ENCODE results near the gene PSMB3.

The PSMB3 gene

DNA sequence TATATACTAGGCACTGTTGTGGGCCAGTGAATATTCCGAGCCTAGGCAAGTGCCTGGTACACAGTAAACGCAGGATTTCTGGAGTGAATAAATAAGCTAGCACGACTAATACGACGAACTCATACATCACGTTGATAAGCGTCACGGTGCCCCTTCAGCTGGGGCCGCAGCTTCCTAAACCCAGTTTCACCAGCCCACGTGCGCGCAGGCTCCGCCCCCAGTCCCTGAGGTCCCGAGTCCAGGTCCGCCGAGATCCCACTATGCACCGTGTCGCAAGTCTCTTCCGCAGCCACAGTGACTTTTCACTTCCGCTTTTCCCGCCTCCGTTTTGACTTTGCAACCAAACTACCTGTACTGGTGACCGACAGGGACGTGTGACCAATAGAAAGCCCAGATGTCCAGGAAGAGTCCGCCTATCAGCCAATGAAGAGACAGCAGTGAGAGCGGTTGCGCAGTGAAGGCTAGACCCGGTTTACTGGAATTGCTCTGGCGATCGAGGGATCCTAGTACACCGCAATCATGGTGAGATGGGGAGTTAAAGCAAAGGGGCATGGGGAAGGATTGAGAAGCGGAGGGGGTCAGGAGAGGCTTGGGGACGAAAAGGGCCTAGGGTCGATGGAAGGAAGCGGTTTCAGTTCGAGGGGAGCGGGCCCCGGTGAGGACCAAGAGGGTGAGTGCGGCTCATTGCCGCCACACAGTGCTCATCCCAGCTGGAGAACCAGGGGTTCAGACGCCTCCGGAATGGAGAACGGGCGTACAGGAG lies at the start of gene PSMB3:
Gene PSMB3 (plus strand): TSS at position 434 of the 763 bp plus-strand sequence. CDS start 86 bp downstream, at position 520.
- peak; percentile 95 to 97 (median 97) for DNase-seq (ENCODE audit: low read depth in 2 of 3, low spot score in 1 of 3)

DNA sequence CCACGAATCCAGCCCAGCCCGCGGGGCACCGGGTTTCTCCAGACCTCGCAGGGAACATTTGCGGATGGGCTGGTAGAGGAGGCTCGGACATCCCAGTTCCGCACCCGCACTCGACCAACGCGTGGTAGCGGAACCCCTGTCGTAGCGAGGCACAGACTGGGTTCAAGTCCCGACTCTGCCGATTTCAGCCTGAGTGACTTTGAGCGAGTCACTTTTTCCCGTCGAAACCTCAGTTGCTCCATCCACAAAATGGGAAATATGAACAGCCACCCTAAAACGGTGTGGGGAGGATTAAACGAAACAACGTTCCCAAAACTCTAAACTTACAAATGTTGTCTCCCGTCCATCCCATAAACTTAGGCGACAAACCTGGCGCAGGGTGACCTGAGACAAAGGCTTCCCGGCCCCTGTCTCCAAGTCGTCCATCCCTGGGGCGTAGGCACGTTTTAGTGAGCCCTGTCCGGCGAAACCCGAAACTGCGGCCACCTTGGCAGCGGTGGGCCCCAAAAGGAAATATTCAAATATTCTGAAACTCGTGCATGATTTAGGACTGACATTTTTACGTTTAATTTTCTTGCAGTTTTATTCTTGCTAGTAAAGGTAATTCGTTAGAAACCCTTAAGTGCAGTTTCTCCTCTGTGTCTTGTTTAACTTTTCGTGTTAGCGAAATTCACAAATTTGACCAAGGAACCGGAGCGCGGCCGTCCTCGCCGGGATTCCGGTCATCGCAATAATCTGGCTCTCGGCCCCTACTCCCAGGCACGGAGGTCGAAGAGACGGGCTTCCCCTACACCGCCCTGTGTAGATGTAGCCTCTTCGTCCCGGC lies 49.4 kb upstream of the PSMB3 start:
- peak in 1 of 3 donors; percentile 34 for DNase-seq (ENCODE audit: low read depth in 2 of 3, low spot score in 1 of 3)

DNA sequence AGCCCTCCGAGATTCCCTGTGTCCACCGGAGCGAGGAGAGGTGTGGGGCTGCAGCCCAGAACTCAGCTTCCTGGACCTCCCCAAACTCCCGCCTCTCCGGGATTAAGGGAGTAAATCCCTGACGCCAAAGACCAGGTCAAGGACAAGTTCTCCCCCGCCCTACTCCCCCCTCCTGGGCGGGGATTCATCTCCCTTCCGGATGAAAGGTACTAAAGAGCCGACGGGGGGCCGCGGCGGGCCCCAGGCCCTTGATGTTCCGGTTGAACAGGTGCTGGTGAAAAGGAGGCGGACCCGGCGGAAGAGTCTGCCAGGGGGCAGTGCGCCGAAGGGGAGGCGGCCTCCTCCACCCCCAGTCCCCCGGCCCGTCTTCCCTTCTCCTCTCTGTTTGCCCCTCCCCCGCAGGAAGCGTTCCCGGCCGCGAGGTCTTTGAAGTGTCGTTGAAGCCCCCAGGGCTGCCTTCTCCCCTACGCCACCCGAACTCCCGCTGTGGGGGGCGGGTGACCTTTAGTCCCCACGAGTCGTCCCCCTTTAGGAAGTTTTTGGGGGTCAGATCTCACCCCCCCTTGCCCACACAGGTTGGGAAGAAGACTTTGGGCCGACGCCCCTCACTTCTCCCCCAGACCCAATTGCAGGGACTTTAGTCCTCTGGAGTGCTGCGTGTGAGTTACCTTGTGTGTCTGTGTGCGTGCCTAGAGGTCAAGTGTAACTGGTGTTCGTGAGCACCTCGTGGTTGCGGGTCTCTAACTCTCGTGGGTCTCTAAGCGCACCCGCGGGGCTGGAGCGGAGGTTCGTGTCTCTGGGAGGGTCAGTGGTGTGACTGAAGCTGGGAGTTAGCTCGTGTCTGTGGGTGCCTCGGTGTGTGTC lies 48.6 kb upstream of the PSMB3 start:
- DNase-seq (ENCODE audit: low read depth in 2 of 3, low spot score in 1 of 3), result peak; percentile 75 to 86 (median 84)

DNA sequence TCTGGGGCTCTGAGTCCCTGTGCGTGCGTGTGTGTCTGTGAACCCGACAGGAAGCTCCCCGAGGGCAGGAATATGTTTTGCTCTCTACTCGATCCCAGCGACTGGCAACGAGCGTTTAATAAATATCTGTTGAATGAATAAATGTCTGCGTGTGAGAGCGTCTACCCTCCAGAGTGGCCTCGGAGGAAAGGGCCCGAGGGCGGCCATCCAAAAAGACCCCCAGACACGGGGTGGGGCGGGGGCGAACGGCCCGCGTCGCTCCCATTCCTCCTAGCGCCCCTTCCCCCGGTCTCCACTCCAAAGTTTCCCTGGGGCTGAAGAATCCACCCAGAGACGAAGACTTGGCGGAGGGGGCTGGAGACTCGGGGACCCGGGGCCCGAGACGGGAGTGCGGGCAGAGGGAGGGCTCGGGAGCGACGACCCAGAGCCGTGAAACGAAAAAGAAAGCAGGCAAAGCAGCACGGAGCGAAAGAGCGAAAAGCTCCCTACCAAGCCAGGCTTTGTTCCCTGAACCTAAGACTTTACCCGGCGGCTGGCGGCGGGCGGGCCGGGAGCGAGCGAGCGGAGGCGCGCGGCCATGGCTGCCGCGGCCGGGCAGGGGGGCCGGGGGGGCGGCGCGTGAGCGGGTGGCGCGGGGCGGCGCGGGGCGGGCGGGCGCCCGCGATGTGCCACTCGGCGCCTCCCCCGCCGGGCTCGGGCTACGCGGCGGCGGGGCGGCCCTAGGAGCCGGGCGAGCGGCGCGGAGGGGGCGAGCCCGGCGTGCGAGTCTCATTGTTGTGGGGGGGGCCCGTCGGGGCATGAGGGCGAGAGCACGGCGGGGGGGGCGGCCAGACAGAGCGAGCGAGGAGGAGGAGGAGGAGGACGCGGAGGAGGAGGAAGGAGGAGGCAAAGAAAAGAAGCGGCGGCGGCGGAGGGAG lies 47.7 kb upstream of the PSMB3 start, which contains the start of gene MLLT6:
Gene MLLT6 (plus strand): TSS at position 668 of the 917 bp plus-strand sequence. CDS start 360 bp downstream, outside the sequence.
- DNase-seq (ENCODE audit: low read depth in 2 of 3, low spot score in 1 of 3), result peak in 1 of 3 donors; percentile 66

DNA sequence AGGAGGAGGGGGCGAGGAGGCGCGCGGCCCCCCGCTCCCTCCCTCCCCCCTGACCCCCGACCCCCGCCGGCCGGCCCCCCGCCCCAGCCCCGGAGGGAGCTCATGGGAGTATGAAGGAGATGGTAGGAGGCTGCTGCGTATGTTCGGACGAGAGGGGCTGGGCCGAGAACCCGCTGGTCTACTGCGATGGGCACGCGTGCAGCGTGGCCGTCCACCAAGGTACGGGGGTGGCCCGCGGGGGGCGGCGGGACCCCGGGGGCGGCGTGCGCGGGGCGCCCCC lies 47.1 kb upstream of the PSMB3 start:
- no peak for DNase-seq (ENCODE audit: low read depth in 2 of 3, low spot score in 1 of 3)

DNA sequence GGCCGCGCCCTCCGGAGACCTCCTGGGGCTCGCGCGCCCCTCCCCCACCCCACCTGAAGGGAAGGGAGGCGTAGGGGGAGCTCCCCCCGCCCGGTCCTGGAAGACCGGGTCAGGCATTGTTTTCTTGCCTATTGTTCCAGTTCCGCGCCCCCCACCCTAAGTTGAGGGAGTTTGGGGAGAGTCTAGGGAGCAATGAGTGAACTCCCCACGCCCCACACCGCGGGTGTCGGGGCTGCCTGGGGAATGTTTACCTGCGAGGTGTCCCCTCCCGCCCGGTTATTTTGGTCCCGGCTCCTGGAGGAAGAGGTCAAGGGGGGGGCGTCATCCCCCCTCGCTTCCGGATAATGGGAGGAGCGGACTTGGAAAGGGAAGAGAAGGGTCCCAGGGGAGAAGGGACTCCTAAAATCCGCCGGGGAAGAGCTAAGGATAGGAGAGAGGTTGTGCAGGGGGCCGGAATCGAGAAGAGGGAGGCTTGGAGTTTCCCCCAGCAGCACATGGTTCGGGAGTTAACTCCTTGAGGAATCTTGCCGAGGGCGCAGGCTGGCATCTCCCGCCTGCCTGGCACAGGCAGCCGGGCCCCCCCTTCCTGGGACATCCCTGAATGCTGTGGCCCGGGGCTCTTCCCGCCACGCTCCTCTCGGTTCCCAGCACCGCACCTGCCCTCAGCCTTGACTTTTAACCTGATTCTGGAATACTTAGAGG lies 46.6 kb upstream of the PSMB3 start:
- peak in 1 of 3 donors; percentile 32 for DNase-seq (ENCODE audit: low read depth in 2 of 3, low spot score in 1 of 3)

DNA sequence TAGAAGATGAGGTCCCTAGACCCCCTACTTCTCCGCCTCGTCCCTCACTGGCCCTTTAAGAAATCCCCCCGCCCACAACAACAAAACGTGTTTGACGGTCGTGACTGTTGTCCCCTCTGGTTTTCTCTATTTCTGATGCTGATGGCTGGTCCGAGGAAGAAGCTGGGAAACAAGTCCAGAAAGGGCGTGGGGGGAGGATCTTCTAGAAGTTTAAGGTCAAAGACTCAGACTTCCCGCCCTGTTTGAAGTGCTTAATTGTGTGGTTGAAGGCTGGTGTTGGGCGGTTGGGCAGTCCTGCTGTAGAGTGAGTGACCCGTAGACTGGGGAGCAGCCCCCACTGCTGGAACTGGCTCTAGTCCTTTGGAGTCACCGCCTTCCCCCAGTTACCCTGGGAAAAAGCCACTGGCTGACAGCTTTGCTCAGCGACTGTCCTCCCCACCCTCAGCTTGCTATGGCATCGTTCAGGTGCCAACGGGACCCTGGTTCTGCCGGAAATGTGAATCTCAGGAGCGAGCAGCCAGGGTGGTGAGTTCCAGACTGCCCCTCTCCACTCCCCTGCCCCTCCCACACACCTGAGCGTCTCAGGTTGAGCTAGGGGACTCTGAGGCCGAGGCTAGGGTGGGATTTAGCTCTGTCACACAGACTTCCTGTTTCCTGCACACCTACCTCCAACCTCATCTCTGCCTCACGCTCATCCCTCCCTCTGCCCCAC lies 45.9 kb upstream of the PSMB3 start:
- DNase-seq (ENCODE audit: low read depth in 2 of 3, low spot score in 1 of 3), result no peak

DNA sequence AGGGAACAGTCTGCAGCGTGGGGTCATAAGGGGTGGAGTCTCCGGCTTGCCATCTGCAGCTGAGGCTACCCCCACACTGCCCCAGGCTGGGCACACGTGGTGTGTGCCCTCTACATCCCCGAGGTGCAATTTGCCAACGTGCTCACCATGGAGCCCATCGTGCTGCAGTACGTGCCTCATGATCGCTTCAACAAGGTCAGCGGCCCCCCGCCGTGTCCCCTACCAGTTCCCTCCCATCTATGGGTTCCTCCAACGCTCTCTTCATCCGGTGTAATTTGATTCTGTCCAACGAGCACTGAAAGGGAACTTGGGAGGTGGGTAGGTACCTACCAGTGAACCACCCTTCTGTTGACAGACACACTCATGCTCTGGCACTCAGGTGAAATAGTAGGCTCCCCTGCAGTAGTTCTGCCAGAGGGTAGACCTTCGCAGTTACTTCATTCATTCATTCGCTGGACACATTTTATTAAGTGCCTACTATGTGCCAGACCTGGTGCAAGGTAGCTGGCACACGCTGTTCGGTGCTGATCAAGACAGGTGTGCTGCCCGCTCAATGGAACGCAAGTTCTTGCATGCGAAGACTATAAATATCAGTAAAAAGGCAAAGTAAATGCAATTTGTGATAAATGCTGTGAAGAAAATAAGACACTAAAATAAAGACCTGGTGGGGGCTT lies 44.7 kb upstream of the PSMB3 start:
- DNase-seq (ENCODE audit: low read depth in 2 of 3, low spot score in 1 of 3), result no peak

DNA sequence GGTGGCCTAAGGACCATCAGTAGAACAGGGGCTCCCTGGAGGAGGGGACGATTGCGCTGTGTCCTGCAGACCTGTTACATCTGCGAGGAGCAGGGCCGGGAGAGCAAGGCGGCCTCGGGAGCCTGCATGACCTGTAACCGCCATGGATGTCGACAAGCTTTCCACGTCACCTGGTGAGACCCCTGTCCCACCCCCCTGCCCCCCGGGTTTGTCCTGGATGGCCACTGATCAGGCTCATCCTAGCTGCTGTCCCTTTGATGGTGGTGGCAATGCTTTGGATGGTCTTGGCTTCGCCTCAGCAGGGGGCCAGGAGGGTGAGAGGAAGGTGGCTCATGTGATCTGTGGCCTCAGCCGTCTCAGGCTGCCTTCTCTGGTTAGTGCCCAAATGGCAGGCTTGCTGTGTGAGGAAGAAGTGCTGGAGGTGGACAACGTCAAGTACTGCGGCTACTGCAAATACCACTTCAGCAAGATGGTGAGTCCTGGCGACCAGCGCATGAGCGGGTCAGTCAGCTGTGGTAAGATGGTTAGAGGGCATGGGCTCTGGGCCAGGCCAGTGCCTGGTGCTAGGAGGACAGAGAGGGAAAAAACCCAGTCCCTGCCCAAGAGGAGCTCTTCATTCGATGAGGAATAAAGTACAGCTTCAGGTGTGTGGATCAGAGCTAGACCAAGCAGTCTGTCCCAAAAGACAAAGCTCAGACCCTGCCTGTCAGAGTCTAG lies 43.3 kb upstream of the PSMB3 start:
- no peak for DNase-seq (ENCODE audit: low read depth in 2 of 3, low spot score in 1 of 3)

DNA sequence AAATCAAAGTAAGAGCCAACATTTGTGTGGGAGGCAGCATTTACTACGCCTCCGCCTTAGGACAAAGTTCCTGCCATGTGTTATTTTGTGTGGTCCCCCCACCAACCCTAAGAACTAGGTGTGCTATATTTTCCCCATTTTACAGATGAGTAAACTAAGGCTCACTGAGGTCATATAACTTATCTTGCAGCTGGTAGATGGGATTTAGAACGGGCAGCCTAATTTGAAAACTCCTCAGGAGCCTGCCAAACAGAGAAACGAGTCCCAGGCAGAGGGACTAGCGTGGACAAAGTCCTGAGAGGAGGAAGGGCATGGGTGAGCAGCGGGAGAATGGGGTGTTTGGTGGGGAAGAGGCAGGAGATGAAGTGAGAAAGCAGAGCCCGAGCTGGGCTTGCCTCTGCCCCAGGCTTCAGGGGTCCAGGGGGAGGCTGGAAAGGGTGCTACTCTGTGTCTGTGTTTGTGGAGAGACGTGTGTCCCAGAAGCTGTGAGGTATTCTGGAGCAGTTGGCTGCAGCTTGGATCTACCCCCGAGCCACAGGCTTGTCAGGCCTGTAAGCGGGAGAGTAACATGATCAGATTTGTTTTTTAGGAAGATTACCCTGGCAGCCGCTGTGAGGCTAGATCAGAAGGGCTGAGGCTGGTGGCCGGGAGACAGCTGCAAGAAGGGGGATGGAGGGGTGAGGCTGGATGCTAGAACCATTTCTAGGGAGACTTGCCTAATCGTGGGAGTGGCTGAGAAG lies 42.5 kb upstream of the PSMB3 start:
- no peak for DNase-seq (ENCODE audit: low read depth in 2 of 3, low spot score in 1 of 3)

DNA sequence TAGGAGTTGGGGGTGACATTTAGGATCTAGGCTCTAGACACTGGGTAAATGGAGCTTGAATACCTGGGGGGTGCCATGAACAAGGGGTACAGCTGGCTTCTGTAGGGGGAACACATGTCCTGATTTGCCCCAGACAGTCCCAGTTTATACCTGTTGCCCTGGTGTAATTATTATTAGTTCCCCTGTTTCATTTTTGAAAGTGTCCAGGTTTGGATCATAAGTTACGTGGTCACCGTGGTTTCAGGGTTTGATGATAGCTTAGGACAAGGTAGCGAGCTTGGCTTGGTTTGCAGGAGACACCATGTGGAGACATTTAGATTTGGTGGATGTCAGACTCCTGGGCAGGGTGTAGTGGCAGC lies 42.0 kb upstream of the PSMB3 start:
- DNase-seq (ENCODE audit: low read depth in 2 of 3, low spot score in 1 of 3), result no peak

DNA sequence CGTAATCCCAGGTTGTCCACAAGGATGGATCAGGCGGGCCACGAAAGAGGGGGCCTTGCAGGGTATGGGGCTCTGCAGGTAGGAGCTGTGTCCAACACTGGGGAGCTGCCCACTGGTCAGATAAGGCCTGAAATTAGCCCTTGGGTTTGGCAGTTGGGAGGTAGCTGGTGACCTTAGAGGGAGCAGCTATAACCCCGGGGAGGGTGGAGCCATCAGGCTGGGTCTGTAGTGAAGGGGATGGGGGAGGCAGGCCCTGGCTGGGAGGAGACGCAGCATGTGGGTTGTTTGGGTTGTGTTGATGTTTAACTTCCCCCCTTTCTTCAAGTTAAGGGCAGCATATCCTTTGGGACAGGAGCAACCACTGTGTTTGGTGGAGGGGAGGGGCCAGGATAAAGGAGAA lies 41.6 kb upstream of the PSMB3 start:
- DNase-seq (ENCODE audit: low read depth in 2 of 3, low spot score in 1 of 3), result no peak

DNA sequence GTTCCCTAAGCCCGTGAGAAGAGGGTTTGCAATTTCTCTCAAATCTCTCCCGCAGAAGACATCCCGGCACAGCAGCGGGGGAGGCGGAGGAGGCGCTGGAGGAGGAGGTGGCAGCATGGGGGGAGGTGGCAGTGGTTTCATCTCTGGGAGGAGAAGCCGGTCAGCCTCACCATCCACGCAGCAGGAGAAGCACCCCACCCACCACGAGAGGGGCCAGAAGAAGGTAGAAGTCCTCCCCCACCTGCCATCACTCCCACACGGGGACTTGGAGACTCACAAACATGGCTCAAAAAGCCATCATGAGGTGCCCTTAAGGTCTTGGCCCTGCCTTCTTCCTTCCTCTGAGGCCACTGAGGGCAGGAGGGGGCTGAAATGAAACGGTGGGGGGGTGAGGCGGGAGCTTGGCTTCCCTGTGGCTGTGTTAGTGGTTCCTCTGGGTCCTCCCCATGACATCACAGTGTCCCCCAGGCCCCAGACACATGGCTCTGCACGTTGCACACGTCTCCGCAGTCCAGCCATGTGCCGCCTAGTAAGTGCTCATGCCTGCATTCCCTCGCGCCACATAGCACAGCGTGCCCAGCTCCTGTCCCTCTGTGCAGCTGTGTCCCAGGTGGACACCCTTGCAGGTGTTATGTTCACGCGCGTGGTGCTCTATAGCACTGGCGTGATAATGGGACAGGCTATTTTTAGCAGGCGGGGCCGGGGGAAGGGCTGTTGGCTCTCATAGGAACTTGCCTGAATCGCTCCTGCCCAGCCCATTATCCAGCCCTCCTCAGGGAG lies 40.6 kb upstream of the PSMB3 start:
- DNase-seq (ENCODE audit: low read depth in 2 of 3, low spot score in 1 of 3), result no peak

DNA sequence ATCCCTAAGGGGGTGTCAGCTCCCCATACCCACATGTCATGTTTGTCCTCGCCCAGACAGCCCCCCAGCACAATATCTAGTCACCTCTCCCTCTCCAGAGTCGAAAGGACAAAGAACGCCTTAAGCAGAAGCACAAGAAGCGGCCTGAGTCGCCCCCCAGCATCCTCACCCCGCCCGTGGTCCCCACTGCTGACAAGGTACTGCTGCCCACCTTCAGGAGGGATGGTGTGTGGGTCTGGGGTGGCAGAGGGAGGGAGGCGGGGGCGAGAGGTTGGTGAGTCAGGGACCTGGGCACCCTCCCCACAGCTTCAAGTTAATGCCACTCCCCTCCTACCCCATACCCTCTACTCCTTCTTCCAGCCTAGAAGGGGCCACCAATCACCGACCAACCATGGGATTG lies 39.9 kb upstream of the PSMB3 start:
- DNase-seq (ENCODE audit: low read depth in 2 of 3, low spot score in 1 of 3), result no peak

DNA sequence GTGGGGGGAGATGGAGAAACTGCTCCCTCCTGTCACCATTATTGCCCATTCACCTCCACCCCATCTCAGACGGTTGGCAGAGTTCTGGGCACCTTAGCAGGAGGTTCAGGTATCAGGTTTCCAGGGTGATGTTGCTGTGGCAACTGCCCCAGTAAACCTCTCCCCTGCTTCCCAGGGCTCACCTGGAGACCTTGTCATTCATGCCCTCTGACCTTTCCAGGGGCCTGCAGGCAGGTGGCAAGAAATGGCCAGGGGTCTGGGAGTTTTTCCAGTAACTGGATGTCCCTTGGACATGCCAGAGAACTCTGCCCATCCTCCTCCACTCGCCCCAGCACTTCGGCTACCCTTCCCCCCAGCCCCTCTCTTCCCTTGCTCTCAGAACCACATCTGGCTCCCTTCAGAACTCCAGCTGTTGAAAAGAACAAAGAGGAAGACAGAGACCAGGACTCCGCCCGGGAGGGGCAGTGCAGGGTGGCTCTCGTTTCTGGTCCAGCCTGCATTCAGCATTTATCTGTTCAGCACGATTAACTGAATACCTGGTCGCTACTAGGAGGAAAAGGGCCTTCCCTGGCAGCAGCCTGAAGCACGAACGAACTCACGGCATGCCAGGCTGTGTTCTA lies 39.0 kb upstream of the PSMB3 start:
- no peak for DNase-seq (ENCODE audit: low read depth in 2 of 3, low spot score in 1 of 3)

Data from stimulated activated CD4-positive, alpha-beta T cell treated with anti-CD3 and anti-CD28 coated beads, Interleukin-12 subunit alpha, Interleukin-12 subunit beta, amount 100 ng/mL, for 48 hours (primary cell).